ENCODE measurements around the gene ULK3.

The ULK3 gene

GRCh38 chr15:74821091-74821789, 21.7 kb downstream of the ULK3 start (continued):
- TF ChIP-seq HOXD13 (CRISPR knock-in tag; IDR thresholded peaks at IDR 0.05; ENCODE audit: borderline replicate concordance), result no peak
- no peak for TF ChIP-seq ZNF302 (tag by site-specific recombination; IDR thresholded peaks at IDR 0.05; ENCODE audit: low read depth)
- TF ChIP-seq, protein P1, sequence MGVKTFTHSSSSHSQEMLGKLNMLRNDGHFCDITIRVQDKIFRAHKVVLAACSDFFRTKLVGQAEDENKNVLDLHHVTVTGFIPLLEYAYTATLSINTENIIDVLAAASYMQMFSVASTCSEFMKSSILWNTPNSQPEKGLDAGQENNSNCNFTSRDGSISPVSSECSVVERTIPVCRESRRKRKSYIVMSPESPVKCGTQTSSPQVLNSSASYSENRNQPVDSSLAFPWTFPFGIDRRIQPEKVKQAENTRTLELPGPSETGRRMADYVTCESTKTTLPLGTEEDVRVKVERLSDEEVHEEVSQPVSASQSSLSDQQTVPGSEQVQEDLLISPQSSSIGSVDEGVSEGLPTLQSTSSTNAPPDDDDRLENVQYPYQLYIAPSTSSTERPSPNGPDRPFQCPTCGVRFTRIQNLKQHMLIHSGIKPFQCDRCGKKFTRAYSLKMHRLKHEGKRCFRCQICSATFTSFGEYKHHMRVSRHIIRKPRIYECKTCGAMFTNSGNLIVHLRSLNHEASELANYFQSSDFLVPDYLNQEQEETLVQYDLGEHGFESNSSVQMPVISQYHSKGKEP (tag by site-specific recombination; IDR thresholded peaks at IDR 0.05), result peak; percentile 82
- TF ChIP-seq ZNF514 (tag by site-specific recombination; IDR thresholded peaks at IDR 0.05), result no peak
- no peak for TF ChIP-seq ZNF248 (tag by site-specific recombination; IDR thresholded peaks at IDR 0.05)
- TF ChIP-seq ZXDB (tag by site-specific recombination; IDR thresholded peaks at IDR 0.05), result no peak
- TF ChIP-seq ZNF184 (tag by site-specific recombination; IDR thresholded peaks at IDR 0.05), result no peak
- no peak for TF ChIP-seq ZNF561 (tag by site-specific recombination; IDR thresholded peaks at IDR 0.05; ENCODE audit: borderline replicate concordance)
- TF ChIP-seq ZNF16 (tag by site-specific recombination; IDR thresholded peaks at IDR 0.05; ENCODE audit: low read depth), result no peak
- no peak for TF ChIP-seq ZFP37 (tag by site-specific recombination; IDR thresholded peaks at IDR 0.05)
- peak; percentile 71 for TF ChIP-seq ZBTB17 (tag by site-specific recombination; IDR thresholded peaks at IDR 0.05)
- TF ChIP-seq, protein P2, sequence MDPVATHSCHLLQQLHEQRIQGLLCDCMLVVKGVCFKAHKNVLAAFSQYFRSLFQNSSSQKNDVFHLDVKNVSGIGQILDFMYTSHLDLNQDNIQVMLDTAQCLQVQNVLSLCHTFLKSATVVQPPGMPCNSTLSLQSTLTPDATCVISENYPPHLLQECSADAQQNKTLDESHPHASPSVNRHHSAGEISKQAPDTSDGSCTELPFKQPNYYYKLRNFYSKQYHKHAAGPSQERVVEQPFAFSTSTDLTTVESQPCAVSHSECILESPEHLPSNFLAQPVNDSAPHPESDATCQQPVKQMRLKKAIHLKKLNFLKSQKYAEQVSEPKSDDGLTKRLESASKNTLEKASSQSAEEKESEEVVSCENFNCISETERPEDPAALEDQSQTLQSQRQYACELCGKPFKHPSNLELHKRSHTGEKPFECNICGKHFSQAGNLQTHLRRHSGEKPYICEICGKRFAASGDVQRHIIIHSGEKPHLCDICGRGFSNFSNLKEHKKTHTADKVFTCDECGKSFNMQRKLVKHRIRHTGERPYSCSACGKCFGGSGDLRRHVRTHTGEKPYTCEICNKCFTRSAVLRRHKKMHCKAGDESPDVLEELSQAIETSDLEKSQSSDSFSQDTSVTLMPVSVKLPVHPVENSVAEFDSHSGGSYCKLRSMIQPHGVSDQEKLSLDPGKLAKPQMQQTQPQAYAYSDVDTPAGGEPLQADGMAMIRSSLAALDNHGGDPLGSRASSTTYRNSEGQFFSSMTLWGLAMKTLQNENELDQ (tag by site-specific recombination; IDR thresholded peaks at IDR 0.05; ENCODE audit: low read depth), result no peak
- no peak for TF ChIP-seq ZNF677 (tag by site-specific recombination; IDR thresholded peaks at IDR 0.05)
- no peak for TF ChIP-seq ZNF830 (tag by site-specific recombination; IDR thresholded peaks at IDR 0.05; ENCODE audit: low read depth)
- no peak for TF ChIP-seq ZNF146 (tag by site-specific recombination; IDR thresholded peaks at IDR 0.05)

DNA sequence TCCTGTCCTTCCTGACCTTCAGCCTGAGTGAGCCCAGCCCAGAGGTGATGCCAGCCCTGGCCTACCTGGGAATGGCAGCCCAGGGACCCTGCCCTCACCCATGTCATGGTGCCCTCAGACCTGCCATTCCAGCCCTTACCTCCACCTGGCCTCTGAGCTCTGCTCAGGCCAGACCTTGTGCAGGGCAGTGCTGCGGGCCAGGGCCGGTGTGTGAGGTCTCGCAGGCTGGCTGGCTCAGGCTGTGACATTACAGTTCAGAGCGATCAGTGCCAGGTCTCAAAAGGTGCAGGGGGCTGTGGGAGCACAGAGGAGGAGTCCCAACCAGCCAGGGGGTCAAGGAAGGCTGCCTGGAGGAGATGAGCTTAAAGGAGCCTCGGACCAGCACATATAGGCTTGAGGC, 22.9 kb downstream of the ULK3 start:
- POLR2A ChIA-PET, result no interaction called here
- CTCF ChIA-PET, result interaction anchor here (1.3 to 4.1 kb wide), 5 partner anchors 12 to 82 kb away, joined by 4 to 21 read pairs (median 8); no protein-coding TSS in a partner anchor
- no peak overlapping the region for H3K4me3 ChIP-seq (ENCODE audit: low read depth, low read length)
- no peak for TF ChIP-seq SP2 (tag by site-specific recombination; IDR thresholded peaks at IDR 0.05)
- TF ChIP-seq ZFHX2 (tag by site-specific recombination; conservative IDR thresholded peaks at IDR 0.05), result no peak
- no peak for TF ChIP-seq ZNF426 (tag by site-specific recombination; IDR thresholded peaks at IDR 0.05)
- TF ChIP-seq REPIN1 (tag by site-specific recombination; IDR thresholded peaks at IDR 0.05; ENCODE audit: low read depth), result no peak
- TF ChIP-seq, protein P3, sequence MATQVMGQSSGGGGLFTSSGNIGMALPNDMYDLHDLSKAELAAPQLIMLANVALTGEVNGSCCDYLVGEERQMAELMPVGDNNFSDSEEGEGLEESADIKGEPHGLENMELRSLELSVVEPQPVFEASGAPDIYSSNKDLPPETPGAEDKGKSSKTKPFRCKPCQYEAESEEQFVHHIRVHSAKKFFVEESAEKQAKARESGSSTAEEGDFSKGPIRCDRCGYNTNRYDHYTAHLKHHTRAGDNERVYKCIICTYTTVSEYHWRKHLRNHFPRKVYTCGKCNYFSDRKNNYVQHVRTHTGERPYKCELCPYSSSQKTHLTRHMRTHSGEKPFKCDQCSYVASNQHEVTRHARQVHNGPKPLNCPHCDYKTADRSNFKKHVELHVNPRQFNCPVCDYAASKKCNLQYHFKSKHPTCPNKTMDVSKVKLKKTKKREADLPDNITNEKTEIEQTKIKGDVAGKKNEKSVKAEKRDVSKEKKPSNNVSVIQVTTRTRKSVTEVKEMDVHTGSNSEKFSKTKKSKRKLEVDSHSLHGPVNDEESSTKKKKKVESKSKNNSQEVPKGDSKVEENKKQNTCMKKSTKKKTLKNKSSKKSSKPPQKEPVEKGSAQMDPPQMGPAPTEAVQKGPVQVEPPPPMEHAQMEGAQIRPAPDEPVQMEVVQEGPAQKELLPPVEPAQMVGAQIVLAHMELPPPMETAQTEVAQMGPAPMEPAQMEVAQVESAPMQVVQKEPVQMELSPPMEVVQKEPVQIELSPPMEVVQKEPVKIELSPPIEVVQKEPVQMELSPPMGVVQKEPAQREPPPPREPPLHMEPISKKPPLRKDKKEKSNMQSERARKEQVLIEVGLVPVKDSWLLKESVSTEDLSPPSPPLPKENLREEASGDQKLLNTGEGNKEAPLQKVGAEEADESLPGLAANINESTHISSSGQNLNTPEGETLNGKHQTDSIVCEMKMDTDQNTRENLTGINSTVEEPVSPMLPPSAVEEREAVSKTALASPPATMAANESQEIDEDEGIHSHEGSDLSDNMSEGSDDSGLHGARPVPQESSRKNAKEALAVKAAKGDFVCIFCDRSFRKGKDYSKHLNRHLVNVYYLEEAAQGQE (tag by site-specific recombination; IDR thresholded peaks at IDR 0.05), result no peak
- no peak for TF ChIP-seq ZNF585B (tag by site-specific recombination; IDR thresholded peaks at IDR 0.05)
- TF ChIP-seq ZNF274 (IDR thresholded peaks at IDR 0.05; ENCODE audit: low read length), result no peak
- TF ChIP-seq ZNF274 (tag by site-specific recombination; IDR thresholded peaks at IDR 0.05; ENCODE audit: borderline replicate concordance), result no peak
- no peak for TF ChIP-seq GLI2 (tag by site-specific recombination; IDR thresholded peaks at IDR 0.05; ENCODE audit: borderline replicate concordance, low read depth)
- no peak for TF ChIP-seq YY2 (tag by site-specific recombination; IDR thresholded peaks at IDR 0.05)
- no peak for TF ChIP-seq GFI1B (tag by site-specific recombination; IDR thresholded peaks at IDR 0.05)
- TF ChIP-seq ZNF423 (tag by site-specific recombination; IDR thresholded peaks at IDR 0.05), result no peak
- no peak for TF ChIP-seq ZNF501 (tag by site-specific recombination; IDR thresholded peaks at IDR 0.05)
- no peak for TF ChIP-seq ZNF37A (tag by site-specific recombination; IDR thresholded peaks at IDR 0.05)
- no peak for TF ChIP-seq ZNF221 (tag by site-specific recombination; IDR thresholded peaks at IDR 0.05; ENCODE audit: borderline replicate concordance)
- no peak for TF ChIP-seq ZNF354C (tag by site-specific recombination; IDR thresholded peaks at IDR 0.05; ENCODE audit: borderline replicate concordance, low read depth)
- TF ChIP-seq ZBTB8A (tag by site-specific recombination; IDR thresholded peaks at IDR 0.05), result no peak
- H3K9me3 ChIP-seq (ENCODE audit: control insufficient read depth, insufficient read depth, low read depth, low read length), result no peaks in the 10 kb centered on the region
- H3K4me1 ChIP-seq (ENCODE audit: control insufficient read depth, insufficient read depth, low read length), result no peaks in the 10 kb centered on the region
- no peaks in the 10 kb centered on the region for H3K36me3 ChIP-seq (ENCODE audit: control insufficient read depth in 2 of 2, insufficient read depth in 1 of 2, low read length in 2 of 2)
- H3K27ac ChIP-seq (ENCODE audit: extremely low read depth, low read depth, low read length), result no peak overlapping the region
